Smooth muscle cell (in vitro differentiated cells): Measurements from ENCODE around the gene SNAPC2. TPM values are rescaled to one million over a fixed set of nuclear protein-coding genes. Genes with fewer than 3 reads are reported as not detected.

ENCODE experiments used
- DNase-seq: peaks from one replicate; lab custom pipeline; 2025; ENCODE audit not compliant: unreplicated experiment; lab: John Stamatoyannopoulos, UW
- H2AFZ ChIP-seq: fragments of 200-600 bp; sonication (generic); 2 replicates; pipeline ENCODE4 v1.6.0; 2016; ENCODE audit warnings: antibody characterized with exemption, low read depth, mild to moderate bottlenecking
- H3F3A ChIP-seq: fragments of 200-600 bp; sonication (generic); 2 replicates; pipeline ENCODE4 v1.6.0; 2017; ENCODE audit warnings: antibody characterized with exemption, low read depth
- H3K27ac ChIP-seq: fragments of 200-600 bp; sonication (generic); 2 replicates; pipeline ENCODE4 v1.5.1; 2016; ENCODE audit warnings: low read depth, mild to moderate bottlenecking
- H3K27me3 ChIP-seq: fragments of 200-600 bp; sonication (generic); 2 replicates; pipeline ENCODE4 v1.6.1; 2016; ENCODE audit warnings: low read depth, mild to moderate bottlenecking
- H3K36me3 ChIP-seq: fragments of 200-600 bp; sonication (generic); 2 replicates; pipeline ENCODE4 v1.5.1; 2016; ENCODE audit warnings: low read depth
- H3K4me1 ChIP-seq: fragments of 200-600 bp; sonication (generic); 2 replicates; pipeline ENCODE4 v1.5.1; 2016; ENCODE audit warnings: low read depth
- H3K4me2 ChIP-seq: fragments of 200-600 bp; sonication (generic); 2 replicates; pipeline ENCODE4 v1.6.0; 2016; ENCODE audit warnings: mild to moderate bottlenecking
- H3K4me3 ChIP-seq: fragments of 200-600 bp; sonication (generic); 2 replicates; pipeline ENCODE4 v1.5.1; 2016; ENCODE audit warnings: mild to moderate bottlenecking
- H3K79me2 ChIP-seq: fragments of 200-600 bp; sonication (generic); 2 replicates; pipeline ENCODE4 v1.6.0; 2016; ENCODE audit warnings: low read depth, mild to moderate bottlenecking
- H3K9ac ChIP-seq: fragments of 200-600 bp; sonication (generic); 2 replicates; pipeline ENCODE4 v1.6.0; 2016; ENCODE audit warnings: low read depth
- H3K9me3 ChIP-seq: fragments of 200-600 bp; sonication (generic); replicated peaks from 2 replicates; pipeline ENCODE4 v1.5.1; 2016; ENCODE audit warnings: low read depth
- H4K20me1 ChIP-seq: fragments of 200-600 bp; sonication (generic); 2 replicates; pipeline ENCODE4 v1.6.0; 2016; ENCODE audit warnings: low read depth
- CTCF ChIP-seq: fragments of 200-600 bp; sonication (generic); IDR thresholded peaks from 2 replicates; pipeline ENCODE4 v1.5.1; 2017; ENCODE audit warnings: borderline replicate concordance, mild to moderate bottlenecking, antibody characterized with exemption; ENCODE audit not compliant: insufficient read depth, poor library complexity, severe bottlenecking
- WGBS: methylation state at CpG from one replicate; pipeline ENCODE4 v1.1.7; 2016; ENCODE audit warnings: low lambda C conversion rate; 5-methylcytosine and 5-hydroxymethylcytosine counted together
- polyA plus RNA-seq: library from polyadenylated mRNA; unstranded; fragments of >200 nt; fragmentation: Nextera tagmentation; extraction: Ambion mirVana; gene quantifications from 2 replicates; pipeline ENCODE4 v1.2.1, GENCODE V29; 2016
- total RNA-seq: library from RNA; depleted of rRNA; stranded (reverse); fragments of >200 nt; gene quantifications from 2 replicates; pipeline ENCODE4 v1.2.3, GENCODE V29; 2014

Gene SNAPC2
- total and polyA plus RNA-seq, 2 experiments from 2014 or later = 18.2 to 35.0 TPM

GRCh38 chr19:7907122-7907521 lies 13.0 kb upstream of the SNAPC2 start:
- no peaks in the 10 kb centered on the region for H3F3A ChIP-seq
- H2AFZ ChIP-seq = no peak overlapping the region
- 98% methylated on average over 19 of the region's 19 CpGs for WGBS
- H3K36me3 ChIP-seq = no peaks in the 10 kb centered on the region
- TF ChIP-seq CTCF = no peak
- no peak for DNase-seq
- H3K9me3 ChIP-seq = no peaks in the 10 kb centered on the region
- no peak overlapping the region for H3K9ac ChIP-seq
- no peak overlapping the region for H3K27ac ChIP-seq
- H3K4me1 ChIP-seq = peaks cover 14% of the 10 kb centered on the region
- no peaks in the 10 kb centered on the region for H3K27me3 ChIP-seq
- H3K4me3 ChIP-seq = no peak overlapping the region
- no peak overlapping the region for H3K4me2 ChIP-seq
- H4K20me1 ChIP-seq = peaks cover 65% of the 10 kb centered on the region
- peaks cover 43% of the 10 kb centered on the region for H3K79me2 ChIP-seq

- H2AFZ ChIP-seq = no peak overlapping the region
- H4K20me1 ChIP-seq = peaks cover 65% of the 10 kb centered on the region
- no peak overlapping the region for H3K4me2 ChIP-seq
Observed at GRCh38 chr19:7907544-7907943, 12.6 kb upstream of the SNAPC2 start.

GRCh38 chr19:7908078-7908699 lies 11.9 kb upstream of the SNAPC2 start:
- H3K27ac ChIP-seq = no peak overlapping the region
- H4K20me1 ChIP-seq = peaks cover 65% of the 10 kb centered on the region
- no peak overlapping the region for H3K4me3 ChIP-seq
- no peak overlapping the region for H2AFZ ChIP-seq
- 91% methylated on average over 14 of the region's 14 CpGs for WGBS
- H3F3A ChIP-seq = no peaks in the 10 kb centered on the region
- no peak for TF ChIP-seq CTCF
- no peaks in the 10 kb centered on the region for H3K27me3 ChIP-seq
- no peaks in the 10 kb centered on the region for H3K9me3 ChIP-seq
- H3K4me2 ChIP-seq = no peak overlapping the region
- no peaks in the 10 kb centered on the region for H3K36me3 ChIP-seq
- H3K79me2 ChIP-seq = peaks cover 37% of the 10 kb centered on the region
- H3K4me1 ChIP-seq = peaks cover 10% of the 10 kb centered on the region
- DNase-seq = no peak
- no peak overlapping the region for H3K9ac ChIP-seq

More at GRCh38 chr19:7907544-7907943, 12.6 kb upstream of the SNAPC2 start:
- Histone ChIP-seq H3K27me3 (no peaks in the 10 kb centered on the region), H3K4me3 (no peak overlapping the region), H3K9ac (no peak overlapping the region), H3K4me1 (peaks cover 14% of the 10 kb centered on the region), H3K27ac (no peak overlapping the region), H3F3A (no peaks in the 10 kb centered on the region), H3K79me2 (peaks cover 40% of the 10 kb centered on the region), H3K36me3 (no peaks in the 10 kb centered on the region), H3K9me3 (no peaks in the 10 kb centered on the region)
- WGBS = 97% methylated on average over 11 of the region's 11 CpGs
- DNase-seq = no peak
- no peak for TF ChIP-seq CTCF

- DNase-seq = no peak
- Histone ChIP-seq H3F3A (no peaks in the 10 kb centered on the region), H2AFZ (no peak overlapping the region), H3K4me1 (peaks cover 10% of the 10 kb centered on the region), H3K4me3 (no peak overlapping the region), H3K4me2 (no peak overlapping the region), H3K79me2 (peaks cover 37% of the 10 kb centered on the region), H3K36me3 (no peaks in the 10 kb centered on the region), H3K27ac (no peak overlapping the region), H4K20me1 (peaks cover 65% of the 10 kb centered on the region), H3K9ac (no peak overlapping the region), H3K9me3 (no peaks in the 10 kb centered on the region), H3K27me3 (no peaks in the 10 kb centered on the region)
- TF ChIP-seq CTCF = no peak
- WGBS = 92% methylated on average over 19 of the region's 19 CpGs
Observed at GRCh38 chr19:7908742-7909461, 11.2 kb upstream of the SNAPC2 start.
